Endodermal cell (in vitro differentiated cells): ENCODE measurements around the gene MKS1. TPM values are rescaled to one million over a fixed set of nuclear protein-coding genes. Genes with fewer than 3 reads are reported as not detected.

Source experiments
- DNase-seq: peaks from one replicate; pipeline ENCODE4 v3.0.0-alpha.2; 2017
- H3K27ac ChIP-seq: 2 replicates; pipeline ENCODE4 v1.5.1; 2013; ENCODE audit warnings: mild to moderate bottlenecking, low read depth, low read length, moderate library complexity
- H3K27me3 ChIP-seq: 2 replicates; pipeline ENCODE4 v1.6.1; 2013; ENCODE audit warnings: mild to moderate bottlenecking, low read length, moderate library complexity; ENCODE audit not compliant: insufficient read depth, control insufficient read depth, poor library complexity, severe bottlenecking
- H3K36me3 ChIP-seq: 2 replicates; pipeline ENCODE4 v1.7.0; 2013; ENCODE audit warnings: mild to moderate bottlenecking, low read length, moderate library complexity; ENCODE audit not compliant: control insufficient read depth, insufficient read depth
- H3K4me1 ChIP-seq: one replicate; pipeline ENCODE4 v1.7.0; 2013; ENCODE audit warnings: low read length; ENCODE audit not compliant: control insufficient read depth, insufficient read depth
- H3K4me3 ChIP-seq: 2 replicates; pipeline ENCODE4 v1.5.1; 2013; ENCODE audit warnings: mild to moderate bottlenecking, low read length, moderate library complexity
- H3K9ac ChIP-seq: 2 replicates; pipeline ENCODE4 v1.6.1; 2013; ENCODE audit warnings: mild to moderate bottlenecking, low read length, moderate library complexity; ENCODE audit not compliant: poor library complexity, severe bottlenecking; ENCODE audit errors: extremely low read depth
- H3K9me3 ChIP-seq: 2 replicates; pipeline ENCODE4 v1.6.1; 2013; ENCODE audit warnings: mild to moderate bottlenecking, low read length, moderate library complexity; ENCODE audit not compliant: control insufficient read depth
- H3K27ac Mint-ChIP-seq: 2 replicates; pipeline ENCODE4 v1.8.0; 2020; ENCODE audit warnings: mixed read lengths
- H3K27me3 Mint-ChIP-seq: 2 replicates; pipeline ENCODE4 v1.8.0; 2021; ENCODE audit warnings: mild to moderate bottlenecking, mixed read lengths; ENCODE audit not compliant: insufficient read depth
- H3K36me3 Mint-ChIP-seq: 2 replicates; pipeline ENCODE4 v1.8.0; 2020; ENCODE audit warnings: low read depth, mixed read lengths
- H3K4me1 Mint-ChIP-seq: 2 replicates; pipeline ENCODE4 v1.8.0; 2020; ENCODE audit warnings: mixed read lengths
- H3K4me3 Mint-ChIP-seq: 2 replicates; pipeline ENCODE4 v1.8.0; 2020; ENCODE audit warnings: mild to moderate bottlenecking, moderate library complexity, mixed read lengths
- H3K9me3 Mint-ChIP-seq: 2 replicates; pipeline ENCODE4 v1.8.0; 2020; ENCODE audit warnings: mild to moderate bottlenecking, mixed read lengths
- WGBS, 2 experiments: methylation state at CpG; one replicate each; pipeline versions ENCODE4 v1.1.5 to v1.1.7; 2013; ENCODE audit warnings: missing lambda C conversion rate in 2 of 2, mixed read lengths in 1 of 2; ENCODE audit not compliant: insufficient coverage in 1 of 2, insufficient read length in 1 of 2; 5-methylcytosine and 5-hydroxymethylcytosine counted together
- total RNA-seq, 2 donors: library from RNA; stranded (reverse); fragmentation: NEBNext Ultra II Directional in 1 of 2; extraction: Animal tissue kit (Norgen Biotek cat#: 25700) in 1 of 2; gene quantifications; 2 replicates in 1 of 2; 3 replicates in 1 of 2; pipeline ENCODE4 v1.2.1, GENCODE V29; 2021
- TF ChIP-seq, protein P1 (sequence below): fragments of 200-600 bp; sonication (generic); conservative IDR thresholded peaks from 2 replicates; pipeline ENCODE4 v1.5.0; 2021; ENCODE audit warnings: antibody characterized with exemption, mild to moderate bottlenecking

Gene MKS1
- total RNA-seq, 2 donors from 2014 or later = 31.8 to 32.2 TPM

DNA sequence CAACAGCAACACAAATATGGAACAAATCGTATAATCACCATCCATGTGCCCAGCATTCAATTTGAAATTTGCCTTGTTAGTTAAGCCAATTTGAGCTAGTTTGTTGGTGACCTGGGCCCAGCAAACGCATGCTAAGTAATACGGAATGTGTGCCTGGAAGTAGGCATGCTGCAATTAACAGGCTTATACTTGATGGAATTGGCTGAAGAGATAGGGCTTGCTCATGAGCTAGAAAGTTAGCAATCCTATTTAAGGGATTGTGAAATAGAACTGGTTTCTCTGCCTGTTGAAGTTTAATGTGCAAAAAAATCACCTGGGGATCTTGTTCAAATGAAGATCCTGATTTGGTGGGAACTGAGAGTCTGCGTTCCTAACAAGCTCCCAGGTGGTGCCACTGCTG lies 10.8 kb upstream of the MKS1 start:
- peaks cover 26% of the 10 kb centered on the region for H3K27me3 ChIP-seq
- Mint-ChIP-seq H3K27me3 (peaks cover 75% of the 10 kb centered on the region), H3K4me1 (peaks cover 12% of the 10 kb centered on the region), H3K36me3 (no peaks in the 10 kb centered on the region), H3K27ac (no peak overlapping the region), H3K4me3 (no peak overlapping the region), H3K9me3 (no peaks in the 10 kb centered on the region)
- H3K27ac ChIP-seq = no peak overlapping the region
- H3K9me3 ChIP-seq = no peaks in the 10 kb centered on the region
- no peak for DNase-seq
- TF ChIP-seq, protein P1, sequence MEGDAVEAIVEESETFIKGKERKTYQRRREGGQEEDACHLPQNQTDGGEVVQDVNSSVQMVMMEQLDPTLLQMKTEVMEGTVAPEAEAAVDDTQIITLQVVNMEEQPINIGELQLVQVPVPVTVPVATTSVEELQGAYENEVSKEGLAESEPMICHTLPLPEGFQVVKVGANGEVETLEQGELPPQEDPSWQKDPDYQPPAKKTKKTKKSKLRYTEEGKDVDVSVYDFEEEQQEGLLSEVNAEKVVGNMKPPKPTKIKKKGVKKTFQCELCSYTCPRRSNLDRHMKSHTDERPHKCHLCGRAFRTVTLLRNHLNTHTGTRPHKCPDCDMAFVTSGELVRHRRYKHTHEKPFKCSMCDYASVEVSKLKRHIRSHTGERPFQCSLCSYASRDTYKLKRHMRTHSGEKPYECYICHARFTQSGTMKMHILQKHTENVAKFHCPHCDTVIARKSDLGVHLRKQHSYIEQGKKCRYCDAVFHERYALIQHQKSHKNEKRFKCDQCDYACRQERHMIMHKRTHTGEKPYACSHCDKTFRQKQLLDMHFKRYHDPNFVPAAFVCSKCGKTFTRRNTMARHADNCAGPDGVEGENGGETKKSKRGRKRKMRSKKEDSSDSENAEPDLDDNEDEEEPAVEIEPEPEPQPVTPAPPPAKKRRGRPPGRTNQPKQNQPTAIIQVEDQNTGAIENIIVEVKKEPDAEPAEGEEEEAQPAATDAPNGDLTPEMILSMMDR = no peak
- no peak overlapping the region for H3K9ac ChIP-seq
- no peaks in the 10 kb centered on the region for H3K36me3 ChIP-seq
- H3K4me3 ChIP-seq = no peak overlapping the region
- no peaks in the 10 kb centered on the region for H3K4me1 ChIP-seq
- WGBS, 2 experiments = 89 to 100% methylated on average over 4 of the region's 4 CpGs

DNA sequence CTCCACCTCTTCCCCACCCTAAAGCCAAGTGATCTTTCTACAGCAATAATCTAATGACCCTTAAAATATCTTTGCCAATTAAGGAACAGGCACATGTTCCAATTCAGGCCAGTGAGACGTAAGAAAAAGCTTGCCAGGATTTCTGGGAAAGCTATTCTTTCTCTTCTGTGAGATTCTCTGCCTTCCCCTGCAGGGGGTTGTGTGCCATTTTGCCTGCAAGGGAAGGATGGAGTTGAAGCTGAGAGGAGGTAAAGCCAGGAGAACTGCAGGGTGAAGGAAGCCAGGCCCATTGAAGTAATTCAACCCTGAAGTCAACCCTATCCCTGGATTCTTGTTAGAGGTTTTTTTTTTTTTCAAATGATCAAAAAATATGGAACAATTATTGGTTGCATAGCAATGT lies 10.3 kb upstream of the MKS1 start:
- Mint-ChIP-seq H3K27ac (no peak overlapping the region), H3K4me3 (no peak overlapping the region), H3K4me1 (peaks cover 12% of the 10 kb centered on the region), H3K9me3 (no peaks in the 10 kb centered on the region), H3K36me3 (no peaks in the 10 kb centered on the region), H3K27me3 (peaks cover 73% of the 10 kb centered on the region)
- Histone ChIP-seq H3K4me1 (no peaks in the 10 kb centered on the region), H3K4me3 (no peak overlapping the region), H3K9me3 (no peaks in the 10 kb centered on the region), H3K9ac (no peak overlapping the region), H3K27me3 (peaks cover 21% of the 10 kb centered on the region), H3K27ac (no peak overlapping the region), H3K36me3 (no peaks in the 10 kb centered on the region)
- DNase-seq = peak; percentile 70
- TF ChIP-seq, protein P1 = no peak
- WGBS, 2 experiments = 75 to 78% methylated on average over 1 of the region's 1 CpG

DNA sequence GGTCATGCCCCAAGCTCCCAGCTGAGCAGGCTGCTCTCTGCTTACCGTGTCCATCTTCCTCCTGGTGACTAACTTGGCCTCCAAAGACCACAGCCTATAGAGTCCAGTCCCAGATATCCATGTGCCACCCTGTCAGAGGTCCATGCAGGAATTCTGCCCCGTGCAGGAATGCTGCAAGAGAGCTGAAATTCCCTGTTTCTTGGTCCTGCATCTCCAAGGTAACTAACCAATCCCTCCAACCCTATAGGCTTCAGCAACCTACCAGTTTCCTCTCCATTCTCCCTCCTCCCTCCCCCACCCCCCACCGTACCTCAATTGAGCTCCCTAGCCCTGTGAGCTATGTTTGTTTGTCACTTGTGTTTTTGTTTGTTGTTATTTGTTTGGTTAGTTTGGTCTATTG lies 9.6 kb upstream of the MKS1 start:
- H3K36me3 ChIP-seq = no peaks in the 10 kb centered on the region
- TF ChIP-seq, protein P1 = no peak
- peak; percentile 81 for DNase-seq
- H3K4me1 ChIP-seq = no peaks in the 10 kb centered on the region
- Mint-ChIP-seq H3K27ac (no peak overlapping the region), H3K36me3 (no peaks in the 10 kb centered on the region), H3K4me3 (no peak overlapping the region), H3K9me3 (no peaks in the 10 kb centered on the region), H3K4me1 (peaks cover 12% of the 10 kb centered on the region), H3K27me3 (peaks cover 68% of the 10 kb centered on the region)
- no peak overlapping the region for H3K27ac ChIP-seq
- 65 to 75% methylated on average over 2 of the region's 3 CpGs for WGBS, 2 experiments
- no peak overlapping the region for H3K4me3 ChIP-seq
- no peak overlapping the region for H3K9ac ChIP-seq
- H3K9me3 ChIP-seq = no peaks in the 10 kb centered on the region
- H3K27me3 ChIP-seq = peaks cover 19% of the 10 kb centered on the region
